Inferior parietal cortex (tissue), 1 donor: ENCODE measurements around the gene GHRH.

Experiments
- DNase-seq: peaks from one replicate; pipeline ENCODE4 v3.0.0-alpha.2; 2016; ENCODE audit errors: extremely low spot score

Gene GHRH, protein sequence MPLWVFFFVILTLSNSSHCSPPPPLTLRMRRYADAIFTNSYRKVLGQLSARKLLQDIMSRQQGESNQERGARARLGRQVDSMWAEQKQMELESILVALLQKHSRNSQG

DNA sequence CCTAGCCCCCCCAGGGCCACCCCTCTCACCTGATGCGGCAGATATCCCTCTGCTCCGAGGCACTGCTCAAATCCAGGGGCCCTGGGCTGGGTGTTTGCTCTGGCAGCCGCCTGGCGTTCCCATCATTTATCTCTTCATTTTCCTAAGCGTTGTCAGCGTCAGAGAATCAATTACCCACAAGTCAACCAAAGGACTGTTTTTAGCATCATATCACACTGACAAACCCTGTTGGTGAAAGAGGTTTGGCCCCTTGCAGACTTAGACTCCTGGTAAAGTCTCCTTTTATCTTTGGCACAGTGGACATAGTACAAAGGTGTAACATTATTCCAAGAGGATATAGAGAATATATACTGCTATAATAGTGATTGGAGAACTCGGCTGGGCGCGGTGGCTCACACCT lies at the start of gene GHRH:
GHRH (minus strand) TSS at position 101 of the 400 bp plus-strand sequence. CDS start 4,925 bp downstream, outside the sequence.
- DNase-seq = no peak

DNA sequence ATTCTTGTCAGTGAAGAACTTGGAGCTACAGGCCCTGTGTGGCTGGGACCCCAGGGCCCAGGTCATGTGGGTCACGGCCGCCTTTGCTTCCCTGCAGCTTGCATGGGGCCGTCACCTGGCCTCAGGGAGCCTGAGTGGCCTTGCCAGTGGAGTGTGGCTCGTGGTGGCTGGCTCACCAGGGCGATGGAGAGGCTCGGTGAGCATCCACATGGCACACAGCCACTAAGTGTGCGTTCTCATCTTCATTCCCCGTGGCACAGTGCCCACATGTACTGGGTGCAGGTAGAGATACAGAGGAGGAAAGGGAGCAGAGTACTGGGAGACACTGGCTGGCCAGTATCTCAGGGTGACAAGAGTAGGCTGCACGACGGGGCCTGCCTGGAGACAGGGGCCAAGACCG lies 49.3 kb upstream of the GHRH start:
- no peak for DNase-seq

DNA sequence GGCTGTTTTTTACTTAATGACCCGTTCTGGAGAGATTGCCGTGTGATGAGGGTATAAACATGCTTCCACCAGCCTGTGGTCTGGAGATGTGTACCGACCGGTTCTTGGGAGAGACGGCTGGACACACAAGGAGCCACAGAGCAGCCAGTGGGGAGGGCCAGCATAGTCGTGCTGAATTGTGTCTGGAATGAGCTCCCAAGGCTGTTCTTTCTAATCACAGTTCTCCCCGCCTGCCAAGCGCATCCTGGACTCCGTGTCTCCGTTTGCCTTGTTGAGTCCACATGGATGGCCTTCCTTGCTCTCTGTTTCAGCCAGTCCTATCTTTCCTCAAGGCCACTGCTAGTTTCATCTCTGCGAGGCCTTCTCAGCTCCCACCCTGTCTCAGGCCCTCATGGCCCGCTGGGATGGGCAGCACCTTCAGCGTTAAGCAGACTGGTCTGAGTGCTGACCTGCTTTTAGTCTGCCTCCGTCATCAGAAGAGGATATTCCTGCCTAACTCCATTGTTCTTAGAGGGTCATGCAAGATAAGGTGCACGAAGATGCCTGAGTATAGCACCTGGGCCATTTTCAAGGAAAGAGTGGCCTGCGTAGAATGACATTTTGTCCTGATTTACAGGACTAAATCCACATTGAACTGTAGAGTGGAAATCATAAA lies 48.4 kb upstream of the GHRH start:
- DNase-seq = no peak

DNA sequence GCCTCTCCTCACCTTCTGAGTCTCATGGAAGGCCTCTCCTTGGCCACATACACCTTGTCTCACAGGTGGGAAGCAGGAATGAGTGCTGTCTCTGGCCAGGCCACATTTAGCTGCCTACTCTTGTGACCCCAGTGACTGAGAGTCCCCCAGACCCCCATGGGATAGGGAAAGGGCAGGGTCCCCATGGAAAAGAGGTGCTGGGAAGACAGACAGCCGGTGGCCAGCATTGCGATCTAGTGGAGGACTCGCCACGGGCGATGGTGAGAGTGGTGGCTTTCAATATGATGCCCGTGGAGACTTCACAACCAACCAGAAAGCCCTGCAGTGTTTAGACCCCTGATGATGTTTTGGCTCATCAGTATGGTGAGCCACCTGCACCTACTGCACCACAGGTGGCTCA lies 47.7 kb upstream of the GHRH start:
- DNase-seq = no peak

DNA sequence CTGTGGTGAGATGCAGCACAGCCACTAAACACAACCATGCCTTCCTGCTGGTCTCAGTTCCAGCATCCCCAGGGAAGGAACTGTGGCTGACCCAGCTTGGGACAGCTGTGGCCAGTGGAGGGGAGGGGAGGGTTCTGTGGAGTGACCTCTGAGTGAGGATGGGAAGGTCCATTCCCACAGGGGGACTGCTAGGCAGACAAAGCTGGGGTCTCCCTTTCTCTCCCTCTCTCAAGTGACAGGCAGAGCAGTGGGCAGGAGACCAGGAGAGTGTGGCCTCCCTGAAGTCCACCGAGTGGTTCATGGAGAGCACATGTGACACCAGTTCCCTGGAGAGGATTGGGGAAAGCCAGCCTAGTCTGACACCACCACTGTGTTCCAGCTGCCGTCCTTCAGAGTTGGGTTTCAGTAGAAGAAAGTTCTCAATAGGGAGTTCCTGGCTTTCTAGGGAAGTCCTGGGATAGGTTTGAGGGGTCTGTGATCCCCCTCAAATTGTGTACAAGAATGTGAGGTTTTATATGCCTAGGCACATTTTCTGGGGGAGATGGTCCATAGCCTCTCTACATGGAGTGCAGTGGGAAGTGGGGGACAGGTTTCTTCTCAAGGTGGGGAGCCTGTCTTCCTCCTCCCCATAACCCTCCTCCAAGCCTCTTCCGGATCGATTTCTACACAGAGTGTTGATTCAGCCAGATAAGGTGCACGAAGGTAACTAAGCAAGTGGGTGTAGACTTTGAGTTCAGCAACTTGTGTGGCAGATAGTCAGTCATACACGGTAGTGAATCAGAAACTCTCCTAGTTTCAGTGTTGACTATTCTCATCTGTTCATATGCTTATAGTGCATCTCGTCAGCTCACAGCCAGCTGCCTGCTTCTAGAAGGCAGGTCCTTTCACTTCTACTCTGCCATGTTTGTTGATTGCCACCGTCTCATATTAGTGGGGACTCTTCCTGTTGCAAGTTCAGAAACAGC lies 46.8 kb upstream of the GHRH start:
- DNase-seq = no peak

DNA sequence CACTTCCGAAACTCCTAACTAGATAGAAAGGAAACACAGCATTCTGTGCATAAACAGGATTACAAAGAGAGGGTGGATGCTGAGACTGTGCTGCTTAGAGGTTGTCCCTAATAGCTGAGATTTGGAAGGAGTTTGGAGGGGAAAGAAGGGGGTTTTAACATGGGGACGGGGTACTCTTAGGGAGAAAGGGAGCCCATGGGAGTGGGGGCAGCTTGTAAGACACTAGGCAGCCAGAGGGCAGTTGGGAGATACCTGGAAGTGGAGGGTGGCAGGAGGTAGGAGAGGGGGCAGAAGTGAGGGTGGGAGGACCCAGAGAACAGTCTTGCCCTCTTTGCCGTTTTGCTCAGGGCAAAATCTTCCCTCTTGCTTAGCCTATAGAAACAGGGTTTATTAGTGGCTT lies 44.2 kb upstream of the GHRH start:
- no peak for DNase-seq

DNA sequence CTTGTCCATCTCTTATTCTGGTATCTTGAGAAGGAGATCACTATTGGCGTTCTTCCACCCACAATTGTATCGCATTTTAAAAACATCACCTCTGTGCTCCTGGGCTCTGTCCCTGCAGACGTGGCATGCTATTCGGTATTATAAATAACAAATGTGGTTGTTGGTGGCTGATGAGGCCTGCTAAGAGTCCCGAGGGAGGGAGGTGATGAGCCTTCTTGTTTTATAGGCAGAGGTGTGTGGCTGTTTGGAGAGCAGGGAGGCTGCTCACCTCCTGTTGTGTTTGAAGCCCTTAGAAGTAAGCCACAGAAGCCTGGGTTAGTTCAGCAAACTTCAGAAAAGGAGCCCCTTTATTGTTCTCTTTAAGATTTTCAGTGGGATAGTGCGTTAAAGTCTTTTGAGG lies 43.5 kb upstream of the GHRH start:
- no peak for DNase-seq

DNA sequence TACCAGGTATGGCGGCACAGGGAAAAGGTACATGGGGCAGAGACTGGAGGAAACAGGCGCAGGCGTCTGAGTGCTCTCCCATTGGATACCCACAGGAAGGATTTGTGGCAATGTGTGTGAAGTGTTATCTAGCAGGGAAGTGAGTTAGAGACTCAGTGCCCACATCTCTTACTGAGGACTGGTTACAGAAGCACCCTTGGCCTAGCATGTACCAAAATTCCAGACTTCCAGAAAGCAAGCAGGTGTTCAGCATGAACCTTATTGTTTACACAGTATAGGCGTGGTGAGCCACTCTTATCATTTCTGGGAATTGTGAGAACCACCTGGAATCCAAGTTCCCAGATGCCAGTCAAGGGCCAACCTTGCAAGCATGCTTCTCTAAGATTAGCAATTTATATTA lies 42.0 kb upstream of the GHRH start:
- DNase-seq = no peak

DNA sequence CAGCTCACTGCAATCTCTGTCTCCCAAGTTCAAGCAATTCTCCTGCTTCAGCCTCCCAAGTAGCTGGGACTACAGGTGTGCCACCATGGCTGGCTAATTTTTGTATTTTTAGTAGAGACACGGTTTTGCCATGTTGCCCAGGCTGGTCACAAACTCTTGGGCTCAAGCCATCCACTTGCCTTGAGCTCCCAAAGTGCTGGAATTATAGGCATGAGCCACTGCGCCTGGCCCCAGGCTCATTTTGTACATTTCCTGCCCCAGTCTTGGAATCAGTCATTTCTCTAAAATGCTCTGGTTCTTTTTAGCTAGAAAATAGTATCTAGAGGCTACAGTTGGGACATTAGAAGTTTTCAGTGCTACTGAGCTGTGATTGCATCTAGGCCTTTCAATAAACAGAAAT lies 41.4 kb upstream of the GHRH start:
- DNase-seq = no peak

DNA sequence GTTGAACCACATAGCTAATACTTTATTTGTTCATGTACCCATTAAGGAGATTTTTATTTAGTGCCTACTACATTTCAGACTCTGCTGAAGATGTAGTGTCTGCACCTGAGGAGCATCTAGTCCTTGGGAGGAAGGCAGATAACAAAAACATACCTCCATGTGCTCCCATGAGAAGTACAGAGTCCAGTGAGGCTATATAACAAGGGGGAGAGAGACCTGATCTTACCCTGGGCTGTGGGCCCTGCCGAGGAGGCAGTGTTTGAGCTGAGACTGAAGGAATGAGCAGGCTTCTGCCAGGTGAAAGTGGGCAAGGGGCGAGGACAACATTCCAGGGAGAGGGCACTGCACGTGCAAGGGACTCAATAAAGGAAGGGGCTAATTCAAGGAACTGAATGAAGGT lies 39.9 kb upstream of the GHRH start:
- DNase-seq = no peak

DNA sequence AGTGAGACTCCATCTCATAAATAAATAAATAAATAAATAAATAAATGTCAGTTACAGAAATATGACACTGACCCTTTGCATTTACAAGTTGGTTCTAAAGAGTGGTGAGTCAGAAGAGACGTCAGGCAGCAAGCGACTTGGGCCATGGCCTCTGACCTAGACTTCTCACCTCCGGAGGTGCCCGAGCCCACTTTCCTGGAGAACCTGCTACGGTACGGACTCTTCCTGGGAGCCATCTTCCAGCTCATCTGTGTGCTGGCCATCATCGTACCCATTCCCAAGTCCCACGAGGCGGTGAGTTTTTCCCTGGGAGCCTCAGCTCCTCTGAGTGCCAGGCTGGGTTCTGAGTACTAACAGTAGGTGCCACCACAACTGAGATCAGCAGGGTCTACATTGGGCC lies 39.5 kb upstream of the GHRH start:
- no peak for DNase-seq

DNA sequence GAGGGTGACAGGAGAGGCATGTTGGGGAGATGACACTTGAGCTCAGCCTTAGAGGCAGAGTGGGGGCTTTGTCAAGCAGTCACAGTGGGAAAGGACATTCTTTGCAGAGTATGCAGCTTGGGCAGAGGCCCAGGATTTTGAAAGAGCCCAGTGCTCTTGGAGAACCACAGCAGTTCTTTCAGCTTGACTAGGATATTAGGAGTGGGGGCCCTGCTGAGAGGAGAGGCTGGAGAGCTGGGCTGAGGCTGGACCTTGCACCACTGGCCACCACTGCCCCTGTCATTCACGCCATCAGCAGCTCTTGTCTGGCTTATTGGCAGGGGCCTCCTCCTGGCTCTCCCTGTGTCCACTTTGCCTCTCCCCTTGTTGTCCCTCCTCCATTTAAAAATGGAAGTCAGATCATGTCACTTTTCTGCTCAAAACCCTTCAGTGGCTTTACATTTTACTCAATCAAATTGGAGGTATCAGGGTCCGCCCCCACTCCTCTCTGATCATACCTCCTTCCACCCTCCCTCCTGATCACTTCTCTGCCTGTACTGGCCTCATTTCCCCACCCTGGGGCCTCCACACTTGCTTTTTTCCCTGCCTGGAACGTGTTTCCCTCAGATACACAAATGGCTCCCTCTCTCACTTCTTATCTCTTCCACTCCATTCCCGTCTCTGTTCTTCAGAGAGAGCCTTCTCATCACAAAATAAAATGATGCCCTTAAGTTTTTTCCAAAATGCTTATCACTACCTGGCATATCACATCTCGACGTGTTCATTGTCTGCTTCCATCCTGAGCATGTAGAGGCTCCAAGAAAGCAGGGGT lies 38.3 kb upstream of the GHRH start:
- no peak for DNase-seq

DNA sequence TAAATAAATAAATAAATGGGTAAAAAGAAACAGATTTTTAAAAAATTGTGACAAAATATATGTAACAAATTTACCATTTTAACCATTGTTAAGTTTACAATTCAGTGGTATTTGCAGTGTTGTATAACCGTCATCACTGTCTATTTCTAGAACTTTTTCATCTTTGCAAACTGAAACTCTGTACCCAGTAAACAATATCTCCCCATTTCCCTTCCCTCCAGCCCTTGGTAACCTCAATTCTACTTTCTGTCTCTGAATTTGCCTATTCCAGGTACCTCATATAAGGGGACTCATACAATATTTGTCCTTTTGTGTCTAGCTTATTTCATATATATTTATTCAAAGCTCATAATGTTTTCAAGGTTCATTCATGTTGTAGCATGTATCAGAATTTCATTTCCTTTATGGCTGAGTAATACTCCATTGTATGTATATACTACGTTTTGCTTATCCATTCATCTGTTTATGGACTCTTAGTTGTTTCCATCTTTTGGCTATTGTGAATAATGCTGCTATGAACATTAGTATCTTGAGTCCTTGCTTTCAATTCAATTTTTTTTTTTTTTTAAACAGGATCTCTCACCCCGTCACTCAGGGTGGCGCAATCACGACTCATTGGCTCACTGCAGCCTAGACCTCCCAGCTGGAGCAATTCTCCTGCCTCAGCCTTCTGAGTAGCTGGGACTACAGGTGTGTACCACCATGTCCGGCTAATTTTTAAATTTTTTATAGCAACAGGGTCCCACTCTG lies 36.8 kb upstream of the GHRH start:
- DNase-seq = no peak

DNA sequence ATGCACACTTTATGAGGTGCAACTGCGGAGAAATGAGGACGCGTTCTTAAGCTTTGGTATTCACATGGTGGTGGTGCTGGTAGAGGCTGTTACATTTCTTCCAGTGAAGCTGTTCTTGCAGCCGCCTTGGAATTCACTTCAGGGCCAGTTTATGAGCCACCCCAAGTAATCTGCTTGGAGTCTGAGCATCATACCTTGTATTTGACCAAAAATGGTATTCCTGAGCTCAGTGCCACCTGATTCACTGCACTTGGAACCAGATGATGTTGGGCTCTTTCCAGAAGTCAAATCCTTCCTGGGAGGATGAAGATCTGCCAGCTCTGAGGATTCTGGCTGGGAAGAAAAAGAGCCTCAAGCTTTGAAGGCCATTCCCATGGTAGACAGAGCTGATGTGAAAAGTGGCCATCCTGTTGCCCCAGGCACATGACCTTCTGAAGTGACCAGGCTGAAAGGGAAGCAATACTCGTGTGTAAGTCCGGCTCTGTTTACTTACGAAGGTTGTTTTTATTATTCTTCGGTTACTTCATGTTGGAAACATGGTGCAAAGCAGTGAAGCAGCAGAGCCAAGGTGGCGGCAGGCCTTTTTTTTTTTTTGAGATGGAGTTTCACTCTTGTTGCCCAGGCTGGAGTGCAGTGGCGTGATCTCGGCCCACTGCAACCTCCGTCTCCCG lies 35.6 kb upstream of the GHRH start:
- DNase-seq = no peak

DNA sequence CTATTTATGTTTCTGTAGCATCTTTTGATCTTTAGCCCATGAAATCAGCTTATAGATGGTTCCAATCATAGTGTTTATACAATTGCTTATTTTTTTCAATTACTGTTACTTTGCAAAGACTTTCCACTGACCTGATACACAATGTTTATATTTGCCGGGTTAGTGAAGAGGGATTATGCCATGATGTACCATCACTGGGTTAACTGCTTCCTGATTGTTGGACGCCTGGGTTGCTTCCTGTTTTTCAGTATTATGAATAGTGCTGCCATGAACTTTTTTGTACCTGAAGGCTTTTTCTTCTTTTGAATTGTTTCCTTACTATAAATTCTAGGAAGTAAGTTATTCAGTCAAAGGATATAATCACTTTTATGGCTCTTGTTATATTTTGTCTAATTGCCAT lies 34.8 kb upstream of the GHRH start:
- no peak for DNase-seq

DNA sequence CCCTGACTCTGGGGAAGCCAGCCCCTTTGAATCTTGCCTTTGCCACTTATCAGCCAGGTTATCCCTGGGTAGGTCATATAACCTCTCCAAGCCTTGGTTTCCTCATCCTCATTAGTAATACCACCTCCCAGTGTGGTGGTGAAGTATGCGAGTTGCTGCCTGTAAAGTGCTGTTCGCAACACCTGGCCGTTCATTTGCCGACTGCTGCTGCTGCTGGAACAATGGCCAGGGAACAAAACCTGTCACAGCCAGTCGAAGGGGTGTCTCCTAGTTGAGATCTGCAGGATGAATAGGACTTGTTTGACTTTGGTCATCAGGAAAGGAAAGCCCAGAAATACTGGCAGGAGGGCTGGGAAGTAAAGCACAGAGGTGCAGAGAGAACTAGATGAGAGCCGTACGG lies 34.0 kb upstream of the GHRH start:
- DNase-seq = no peak

DNA sequence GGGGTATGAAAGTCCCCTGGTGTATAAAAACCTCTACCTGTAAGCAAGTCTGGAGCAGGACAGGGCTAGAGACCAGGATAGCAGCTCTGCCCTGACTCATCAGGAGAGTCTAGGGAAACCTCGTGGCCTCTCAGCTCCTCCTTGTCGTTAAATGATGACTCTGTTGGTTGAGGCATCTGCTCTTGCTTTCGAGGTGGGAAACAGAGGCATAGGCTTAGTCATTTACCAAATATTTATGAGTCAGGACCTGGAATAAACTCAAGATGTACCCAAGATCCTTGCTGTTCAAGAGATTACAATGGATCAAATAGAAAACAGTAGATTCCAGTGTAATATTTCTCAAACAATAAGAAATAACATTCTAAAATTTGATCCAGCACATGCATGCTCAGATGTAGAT lies 33.4 kb upstream of the GHRH start:
- DNase-seq = no peak

DNA sequence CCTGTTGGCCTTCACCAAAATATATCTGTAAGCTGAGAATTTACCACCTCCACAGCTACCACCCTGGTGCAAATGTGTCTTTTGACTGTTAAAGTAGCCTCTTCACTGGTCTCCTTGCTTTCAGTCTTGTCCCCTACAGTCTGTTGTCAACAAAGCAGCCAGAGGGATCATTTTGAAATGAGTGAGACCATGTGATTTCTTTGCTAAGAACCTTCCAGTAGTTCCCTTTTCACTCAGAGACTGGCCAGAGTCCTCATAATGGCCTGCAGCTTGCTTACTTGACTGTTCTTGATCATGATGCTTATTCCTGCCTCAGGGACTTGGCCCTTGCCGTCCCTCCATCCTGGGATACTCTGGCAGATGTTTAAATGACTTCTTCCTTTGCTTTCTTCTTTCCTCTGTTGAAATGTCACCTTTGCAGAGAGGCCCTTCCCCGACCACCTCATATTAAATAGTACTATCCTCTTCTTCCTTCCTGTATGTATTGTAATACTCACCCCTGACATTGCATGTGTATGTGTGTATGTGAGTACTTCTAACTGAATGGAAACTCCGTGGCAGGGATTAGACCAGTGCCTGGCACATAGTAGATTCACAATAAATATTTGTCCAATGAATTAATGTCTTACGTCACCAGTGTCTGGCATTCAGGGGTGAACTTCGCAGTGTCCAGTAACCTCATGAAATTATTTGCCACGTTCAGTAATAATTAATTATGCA lies 32.8 kb upstream of the GHRH start:
- DNase-seq = no peak

DNA sequence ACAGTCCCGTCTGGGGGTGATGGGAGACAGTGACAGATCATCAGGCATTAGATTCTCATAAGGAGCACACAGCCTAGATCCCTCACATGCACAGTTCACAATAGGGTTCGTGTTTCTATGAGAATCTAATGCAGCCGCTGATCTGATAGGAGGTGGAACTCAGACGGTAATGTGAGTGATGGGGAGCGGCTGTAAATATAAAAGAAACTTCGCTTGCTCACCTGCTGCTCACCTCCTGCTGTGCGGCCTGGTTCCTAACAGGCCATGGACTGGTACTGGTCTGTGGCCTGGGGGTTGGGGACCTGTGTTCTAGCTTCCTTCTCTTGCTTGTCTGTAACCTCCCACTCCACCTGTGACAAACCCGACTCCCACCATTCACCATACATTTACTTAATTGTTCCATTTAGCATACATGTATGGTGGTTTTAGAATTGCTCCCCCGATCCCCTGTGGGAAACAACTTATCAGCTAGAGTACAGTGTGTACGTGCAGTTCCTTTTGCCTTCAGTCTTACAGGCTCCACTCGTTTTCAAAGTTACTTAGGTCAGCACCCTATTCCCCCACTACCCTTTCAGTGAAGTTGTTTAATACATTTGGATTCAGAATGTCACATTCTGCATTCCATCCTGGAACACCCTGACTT lies 31.8 kb upstream of the GHRH start:
- DNase-seq = no peak

DNA sequence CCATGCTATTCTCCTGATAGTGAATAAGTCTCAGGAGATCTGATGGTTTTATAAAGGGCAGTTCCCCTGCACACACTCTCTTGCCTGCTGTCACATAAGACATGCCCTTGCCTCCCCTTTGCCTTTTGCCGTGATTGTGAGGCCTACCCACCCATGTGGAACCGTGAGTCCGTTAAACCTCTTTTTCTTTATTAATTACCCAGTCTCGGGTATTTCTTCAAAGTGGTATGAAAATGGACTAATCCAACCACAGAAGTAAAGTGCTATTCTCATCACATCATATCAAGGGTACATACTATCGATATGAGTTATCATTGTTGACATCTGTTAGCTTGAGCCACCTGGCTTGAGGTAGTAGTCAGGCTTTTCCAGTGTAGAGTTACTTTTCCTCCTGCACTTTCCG lies 30.1 kb upstream of the GHRH start:
- no peak for DNase-seq
